Fibroblast of skin of right quadriceps (primary cell): Measurements from ENCODE around the gene PLEKHN1.
"Not testable (repeated sequence)": the region's sequence is repeated elsewhere in the genome, so short reads cannot be mapped to it uniquely, and the experiment has no call there.

Experiments
- DNase-seq: peaks from one replicate; pipeline ENCODE4 v3.0.0-alpha.2; 2013

PLEKHN1 gene

DNA sequence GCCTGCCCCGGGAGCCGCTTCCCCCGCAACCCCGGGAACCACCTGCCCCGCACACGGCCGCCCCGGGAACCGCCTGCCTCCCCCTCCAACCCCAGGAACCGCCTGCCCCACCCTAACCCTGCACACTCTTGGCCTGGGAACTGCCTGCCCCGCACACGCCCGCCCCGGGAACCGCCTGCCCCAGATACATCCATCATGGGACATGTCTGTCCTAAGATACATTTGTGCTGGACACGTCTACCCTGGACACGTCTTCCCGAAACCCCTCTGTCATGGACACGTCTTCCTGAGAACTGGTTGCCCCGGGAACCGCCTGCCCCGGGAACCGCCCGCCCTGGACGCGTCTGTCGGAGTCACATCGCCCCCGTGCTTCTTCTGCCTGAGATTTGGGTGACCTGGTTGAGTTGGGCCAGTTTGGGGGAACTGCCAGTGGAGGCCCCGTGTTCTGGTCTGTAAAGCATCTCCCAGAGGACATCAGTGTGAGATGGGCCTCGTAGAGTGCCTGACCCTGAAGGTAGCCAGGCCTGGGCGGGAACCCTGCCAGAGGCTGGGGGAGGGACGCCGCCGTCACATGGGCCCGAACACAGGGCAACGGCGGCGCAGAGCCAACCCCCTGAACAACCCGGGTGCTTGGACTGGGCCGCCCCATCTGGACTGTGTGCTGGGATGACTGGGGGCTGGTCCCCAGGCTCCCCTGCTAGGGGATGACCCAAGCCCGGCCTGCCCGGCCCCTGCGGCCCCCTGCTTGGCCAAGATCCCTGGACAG lies 12.0 kb downstream of the PLEKHN1 start:
- DNase-seq, result no peak

DNA sequence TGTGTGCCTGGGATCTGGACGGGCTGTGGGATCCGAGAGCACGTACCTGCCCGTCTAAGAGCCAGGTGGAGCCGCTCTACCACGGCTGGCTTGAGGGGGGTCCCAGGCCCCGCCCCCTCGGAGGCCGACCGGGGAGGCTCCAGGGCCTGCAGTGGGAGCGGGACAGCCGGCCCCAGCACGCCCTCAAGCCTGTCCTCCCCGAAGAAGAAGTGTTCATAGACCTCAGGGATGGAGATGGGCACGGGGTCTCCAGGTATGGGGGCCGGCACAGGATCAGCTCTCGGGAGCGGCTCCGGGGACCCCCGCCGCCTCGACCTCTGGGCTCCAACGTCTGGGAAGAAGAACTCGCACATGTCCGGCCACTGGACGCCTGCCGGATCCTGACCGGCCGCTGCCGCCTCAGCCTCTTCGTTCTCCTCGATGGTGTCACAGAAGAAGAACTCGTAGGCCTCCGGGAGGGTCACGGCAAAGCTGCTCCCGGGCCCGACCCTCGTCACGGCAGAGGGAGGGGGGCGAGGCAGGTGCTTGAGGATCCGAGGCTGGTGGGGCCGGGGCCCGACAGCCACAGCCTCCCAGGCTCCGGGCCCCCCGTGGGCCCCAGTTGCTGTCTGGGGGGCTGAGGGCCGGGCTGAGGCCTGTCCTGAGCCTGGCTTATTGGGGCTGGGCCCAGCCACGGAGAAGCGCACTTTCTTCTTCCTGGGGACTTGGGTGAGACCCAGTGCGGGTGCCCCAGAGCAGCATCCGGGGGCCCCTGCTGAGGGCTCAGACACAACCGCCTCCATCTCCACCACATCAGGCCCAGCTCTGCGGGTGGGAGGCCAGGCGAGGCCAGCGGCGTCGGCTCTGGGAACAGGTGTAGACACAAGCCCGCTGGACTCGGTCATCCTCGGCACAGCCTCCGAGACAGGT lies 12.8 kb downstream of the PLEKHN1 start:
- no peak for DNase-seq

DNA sequence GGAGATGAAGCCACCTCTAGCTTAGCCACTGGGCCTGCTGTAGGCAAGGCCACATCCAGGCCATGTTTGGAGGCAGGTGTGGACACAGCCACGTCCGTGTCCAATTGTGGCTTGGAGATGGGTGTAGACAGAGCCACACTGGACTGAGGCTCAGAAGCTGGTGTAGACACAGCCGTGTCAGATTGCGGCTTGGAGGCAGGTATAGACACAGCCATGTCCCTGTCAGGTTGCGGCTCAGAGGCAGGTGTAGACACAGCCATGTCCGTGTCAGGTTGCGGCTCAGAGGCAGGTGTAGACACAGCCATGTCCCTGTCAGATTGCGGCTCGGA lies 13.4 kb downstream of the PLEKHN1 start:
- no peak for DNase-seq

DNA sequence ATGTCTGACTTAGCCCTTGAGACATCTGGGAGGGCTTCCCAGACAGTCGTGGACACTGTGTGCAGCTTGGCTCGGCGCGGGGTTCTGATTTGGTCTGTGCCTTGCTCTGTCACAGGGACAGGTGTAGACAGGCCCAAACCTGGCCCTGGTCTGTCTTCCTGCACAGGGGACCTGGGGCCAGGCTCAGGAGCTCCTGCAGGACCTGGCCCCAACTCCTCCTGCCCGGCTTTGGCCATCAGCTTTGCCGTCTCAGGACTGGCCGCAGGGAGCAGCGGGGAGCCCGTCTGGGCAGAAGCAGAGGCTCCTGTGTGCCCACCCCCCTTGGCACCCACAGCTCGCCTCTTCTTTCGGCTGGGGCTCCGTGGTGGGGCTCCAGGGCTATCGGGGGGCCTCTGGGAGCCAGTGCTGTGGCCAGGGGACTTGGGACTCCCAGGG lies 13.9 kb downstream of the PLEKHN1 start:
- no peak for DNase-seq

DNA sequence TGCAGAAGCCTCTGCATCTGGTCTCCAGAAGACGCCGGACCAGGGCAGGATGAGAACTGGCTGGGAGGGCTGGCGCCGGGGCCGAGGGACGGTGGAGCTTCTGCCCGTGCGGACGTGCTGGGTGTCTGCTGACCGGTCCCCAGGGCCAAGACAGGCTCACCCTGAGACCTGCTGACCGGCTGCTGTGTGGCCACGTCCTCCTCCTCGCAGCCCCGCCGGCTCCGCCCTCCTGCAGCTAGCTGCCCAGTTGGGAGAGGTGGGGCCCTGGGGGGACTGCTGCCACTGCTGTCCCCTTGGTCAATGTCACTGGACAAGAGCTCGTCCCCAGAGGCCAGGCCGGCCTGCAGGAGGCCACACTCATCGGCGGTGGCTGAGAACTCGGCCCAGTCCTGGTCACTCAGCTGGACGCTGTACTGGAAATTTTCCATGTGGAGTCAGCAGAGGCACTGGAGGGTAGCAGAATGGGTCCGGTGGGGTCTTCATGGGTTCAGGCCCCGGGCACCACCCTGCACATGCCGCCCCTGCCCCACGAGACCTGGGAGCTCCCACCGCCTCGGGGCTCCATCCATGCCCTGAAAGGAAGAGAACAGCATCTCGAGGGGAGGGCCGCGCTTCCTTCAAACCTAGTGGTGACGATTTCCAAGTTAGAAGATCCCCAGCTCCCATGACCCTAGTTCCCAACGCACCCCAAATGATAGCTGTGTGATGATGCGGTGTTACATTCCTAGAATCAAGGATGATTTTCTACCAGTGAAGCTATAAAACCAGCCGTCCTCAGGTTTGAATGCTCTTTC lies 14.5 kb downstream of the PLEKHN1 start:
- no peak for DNase-seq

DNA sequence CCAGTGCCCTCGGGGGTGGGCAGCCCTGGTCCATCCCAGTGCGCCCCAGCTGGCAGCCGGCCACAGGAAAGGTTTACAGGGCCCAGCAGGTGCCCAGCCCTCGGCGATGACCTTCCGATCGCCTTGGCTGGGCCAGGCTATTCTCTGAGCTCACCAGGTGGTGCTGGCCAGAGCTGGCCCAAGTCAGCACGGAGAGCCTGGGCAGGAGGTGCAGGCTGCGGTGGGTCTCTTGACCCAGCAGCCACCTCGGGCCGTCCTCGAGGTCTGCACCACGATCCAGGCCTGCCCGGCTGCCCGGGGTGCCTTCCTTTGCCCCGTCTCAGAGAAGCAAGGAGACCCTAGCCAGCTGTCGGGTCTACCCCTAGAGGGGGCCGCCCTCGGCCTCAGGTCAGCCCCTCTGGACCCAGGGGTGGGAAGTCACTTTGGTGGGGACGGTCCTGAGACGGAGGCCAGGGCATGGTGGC lies 15.2 kb downstream of the PLEKHN1 start:
- no peak for DNase-seq

DNA sequence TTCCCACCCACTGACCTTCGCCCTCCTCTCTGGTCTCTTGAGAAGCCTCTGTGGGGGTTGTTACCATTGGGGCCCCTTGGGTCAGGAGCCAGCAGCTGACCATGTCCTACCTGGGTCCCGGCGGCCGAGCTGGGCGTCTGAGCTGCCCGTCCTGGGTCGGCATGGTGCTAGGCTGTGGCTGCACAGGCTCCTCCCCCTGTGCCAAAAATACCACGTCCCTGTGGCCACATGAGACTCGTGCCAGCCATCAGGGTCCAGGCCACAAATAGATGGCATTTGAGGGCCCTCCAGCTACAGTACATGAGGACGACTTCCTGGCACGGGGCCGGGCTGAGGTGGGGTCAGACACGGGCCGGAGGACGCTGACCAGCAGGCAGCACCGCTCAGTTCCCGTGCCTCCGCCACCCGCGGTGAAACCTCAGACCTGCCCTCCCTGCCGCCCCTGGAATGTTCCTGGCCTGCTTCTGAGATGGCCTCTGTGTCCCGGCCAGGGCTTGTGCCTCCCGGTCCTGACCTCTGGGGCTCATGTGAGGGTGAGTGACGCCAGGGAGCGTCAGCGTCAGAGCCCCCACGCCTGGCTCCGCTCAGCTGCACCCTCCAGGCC lies 15.8 kb downstream of the PLEKHN1 start, which contains the start of gene PERM1:
Gene PERM1 (minus strand): TSS at position 139 of the 604 bp plus-strand sequence. CDS start 1,064 bp downstream, outside the sequence.
- no peak for DNase-seq

DNA sequence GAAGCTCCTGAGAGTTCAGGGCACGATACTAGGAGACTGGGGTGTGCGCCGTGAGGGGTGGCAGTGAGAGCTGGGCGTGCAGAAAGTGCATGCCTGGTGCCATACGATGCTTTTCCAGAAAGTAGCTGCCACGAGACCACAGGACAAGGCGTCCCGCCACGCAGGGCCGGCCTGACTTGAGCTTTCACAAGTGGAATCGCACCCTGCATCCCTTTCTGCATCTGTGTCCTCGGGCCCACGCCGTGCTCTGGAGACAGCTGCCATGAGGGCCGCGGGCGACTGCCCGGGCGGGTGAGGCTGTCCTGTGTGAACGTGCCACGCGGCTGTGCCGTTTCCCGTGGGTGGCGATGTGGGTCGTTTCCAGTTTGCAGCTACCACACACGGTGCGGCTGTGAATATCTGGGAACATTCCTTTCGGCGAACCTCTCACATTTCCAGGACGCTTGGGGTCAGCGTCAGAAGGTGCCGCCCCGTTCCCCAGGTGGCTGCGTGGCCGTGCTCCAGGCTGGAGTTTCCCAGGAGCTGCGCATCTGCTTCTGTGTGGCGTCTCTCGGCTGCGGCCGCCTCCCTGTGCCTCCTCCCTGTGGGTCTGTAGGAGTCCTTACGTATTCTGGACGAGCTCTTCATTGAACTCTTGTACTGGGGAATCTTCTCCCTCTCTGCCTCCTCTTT lies 16.6 kb downstream of the PLEKHN1 start:
- no peak for DNase-seq

DNA sequence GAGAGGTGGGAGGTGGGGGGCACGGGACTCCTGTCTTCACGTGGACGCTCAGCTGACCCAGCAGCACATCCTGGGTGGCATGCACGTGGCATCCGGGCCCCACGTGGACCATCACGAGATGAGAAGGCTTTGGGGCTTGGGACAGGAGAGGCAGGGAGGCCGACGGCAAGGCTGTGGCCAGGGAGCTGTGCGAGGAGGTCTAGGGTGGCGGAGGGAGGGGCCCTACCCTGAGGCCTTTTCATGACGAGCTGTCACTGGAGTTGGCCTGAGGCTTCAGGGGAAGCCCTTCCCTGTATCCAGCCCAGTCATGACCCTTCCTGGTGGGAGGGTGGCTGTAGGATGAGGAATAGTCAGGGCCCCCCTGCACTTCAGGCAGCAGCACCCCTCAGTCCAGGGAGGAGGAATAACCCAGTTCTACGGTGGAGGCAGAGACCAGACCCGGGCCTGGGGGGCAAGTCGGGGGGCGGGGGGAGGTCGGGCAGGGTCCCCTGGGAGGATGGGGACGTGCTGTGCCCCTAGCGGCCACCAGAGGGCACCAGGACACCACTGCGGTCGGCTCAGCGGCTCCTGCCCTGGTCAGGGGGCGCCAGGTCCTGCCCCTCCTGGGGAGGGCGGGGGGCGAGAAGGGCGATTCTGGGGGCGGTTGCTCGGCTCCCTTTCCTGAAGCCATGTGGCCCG lies 17.7 kb downstream of the PLEKHN1 start:
- no peak for DNase-seq

DNA sequence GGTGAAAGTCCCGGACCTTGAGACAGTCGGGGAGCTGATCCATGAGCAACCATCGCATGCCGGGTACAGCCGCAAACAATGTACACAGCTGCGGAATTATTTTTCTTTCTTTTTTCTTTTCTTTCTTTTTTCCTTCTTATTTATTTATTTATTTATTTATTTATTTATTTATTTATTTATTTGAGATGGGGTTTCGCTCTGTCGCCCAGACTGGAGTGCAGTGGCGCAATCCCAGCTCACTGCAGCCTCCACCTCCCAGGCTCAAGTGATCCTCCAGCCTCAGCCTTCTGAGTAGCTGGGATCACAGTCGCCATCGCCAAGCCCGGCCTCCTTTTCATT lies 18.2 kb downstream of the PLEKHN1 start:
- no peak for DNase-seq

DNA sequence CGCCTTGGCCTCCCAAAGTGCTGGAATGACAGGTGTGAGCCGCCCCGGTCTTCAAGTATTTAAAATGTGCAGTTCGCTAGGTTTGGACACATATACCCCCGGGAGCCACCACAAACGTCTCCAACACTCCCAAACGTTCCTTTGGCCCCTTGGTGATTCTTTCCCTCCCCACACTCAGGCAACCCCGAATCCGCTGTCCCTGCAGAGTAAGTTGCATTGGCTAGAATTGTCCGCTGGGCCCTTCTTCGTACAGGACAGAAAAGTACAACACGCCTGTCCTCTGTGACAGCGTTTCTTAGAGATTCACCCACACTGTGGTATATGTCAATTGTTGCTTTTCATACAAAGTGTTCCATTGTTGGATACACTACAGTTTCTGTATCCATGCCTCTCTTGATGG lies 18.8 kb downstream of the PLEKHN1 start:
- DNase-seq, result no peak

DNA sequence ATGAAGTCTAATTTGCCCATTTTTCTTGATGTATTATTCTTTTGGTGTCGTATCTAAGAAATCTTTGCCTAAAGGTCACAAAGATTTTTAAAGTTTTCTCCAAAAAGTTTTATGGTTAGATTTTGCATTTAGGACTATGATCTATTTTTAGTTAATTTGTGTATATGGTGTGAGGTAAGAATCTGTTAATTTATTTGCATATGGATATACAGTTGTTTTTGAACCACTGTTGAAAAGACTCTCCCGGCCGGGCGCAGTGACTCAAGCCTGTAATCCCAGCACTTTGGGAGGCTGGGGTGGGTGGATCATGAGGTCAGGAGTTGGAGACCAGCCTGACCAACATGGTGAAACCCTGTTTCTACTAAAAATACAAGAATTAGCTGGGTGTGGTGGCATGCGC lies 21.8 kb downstream of the PLEKHN1 start:
- not testable (repeated sequence) for DNase-seq

DNA sequence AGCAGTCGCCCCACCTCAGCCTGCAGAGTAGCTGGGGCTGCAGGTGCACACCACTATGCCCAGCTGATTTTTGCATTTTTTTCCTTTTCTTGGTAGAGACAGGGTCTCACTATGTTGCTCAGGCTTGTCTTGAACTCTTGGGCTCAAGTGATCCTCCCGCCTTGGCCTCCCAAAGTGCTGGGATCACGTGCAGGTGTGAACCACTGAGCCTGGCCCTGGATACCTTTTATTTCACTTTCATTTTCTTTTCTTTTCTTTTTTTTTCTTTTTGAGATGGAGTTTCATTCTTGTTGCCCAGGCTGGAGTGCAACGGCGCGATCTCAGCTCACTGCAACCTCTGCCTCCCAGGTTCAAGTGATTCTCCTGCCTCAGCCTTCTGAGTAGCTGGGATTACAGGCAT lies 25.0 kb downstream of the PLEKHN1 start:
- DNase-seq, result not testable (repeated sequence)

DNA sequence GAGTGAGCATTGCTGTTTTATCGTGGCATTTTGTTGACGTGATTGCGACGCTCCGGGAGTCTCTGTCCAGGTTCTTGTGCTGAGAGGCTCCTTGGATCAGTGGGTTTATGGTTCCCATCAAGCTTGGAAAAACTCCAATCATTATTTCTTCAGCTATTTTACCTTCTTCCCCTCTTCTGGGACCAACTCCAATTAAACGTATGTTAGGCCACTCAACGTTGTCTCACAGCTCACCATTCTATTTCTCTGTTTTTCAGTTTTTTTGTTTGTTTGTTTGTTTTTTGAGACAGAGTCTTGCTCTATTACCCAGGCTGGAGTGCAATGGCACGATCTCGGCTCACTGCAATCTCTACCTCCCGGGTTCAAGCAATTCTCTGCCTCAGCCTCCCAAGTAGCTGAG lies 25.6 kb downstream of the PLEKHN1 start:
- no peak for DNase-seq

DNA sequence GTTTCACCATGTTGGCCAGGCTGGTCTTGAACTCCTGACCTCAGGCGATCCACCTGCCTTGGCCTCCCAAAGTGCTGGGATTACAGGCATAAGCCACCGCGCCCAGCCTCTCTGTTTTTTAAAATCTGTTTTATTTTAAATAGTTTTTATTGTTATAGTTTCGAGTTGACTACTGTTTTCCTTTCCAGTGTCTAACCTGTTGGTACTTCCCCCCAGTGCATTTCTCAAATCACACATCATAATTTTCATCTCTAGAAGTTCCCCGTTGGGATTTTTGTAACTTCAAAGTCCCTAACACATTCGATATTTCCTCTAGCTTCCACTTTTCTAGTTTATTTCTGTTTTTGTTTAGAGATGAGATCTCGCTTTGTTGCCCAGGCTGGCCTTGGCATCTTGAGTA lies 26.1 kb downstream of the PLEKHN1 start:
- no peak for DNase-seq

DNA sequence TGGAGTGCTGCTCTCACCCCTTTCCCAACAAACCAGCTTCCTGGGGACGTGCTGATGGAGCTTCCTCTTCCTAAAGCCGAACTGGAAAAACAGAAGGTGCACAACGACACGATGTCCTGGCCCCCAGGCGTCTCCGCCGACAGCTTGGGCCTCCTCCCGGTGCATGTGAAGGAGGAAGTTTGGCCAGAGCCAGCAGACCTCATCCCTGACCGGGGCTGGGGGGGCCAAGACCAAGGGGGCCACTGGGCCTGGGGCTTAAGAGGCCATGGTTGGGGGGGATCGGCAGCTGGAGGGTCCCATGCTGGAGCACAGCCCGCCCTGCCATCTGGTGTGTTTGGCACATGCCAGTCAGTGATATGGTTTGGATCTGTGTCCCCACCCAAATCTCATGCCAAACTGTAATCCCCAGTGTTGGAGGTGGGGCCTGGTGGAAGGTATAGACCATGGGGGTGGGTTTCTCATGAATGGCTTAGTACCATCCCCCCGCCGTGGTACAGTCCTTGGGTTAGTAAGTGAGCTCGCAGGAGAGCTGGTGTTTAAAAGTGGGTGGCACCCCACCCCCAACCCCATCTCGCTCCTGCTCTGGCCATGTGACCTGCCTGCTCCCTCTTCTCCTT lies 27.2 kb downstream of the PLEKHN1 start:
- no peak for DNase-seq

DNA sequence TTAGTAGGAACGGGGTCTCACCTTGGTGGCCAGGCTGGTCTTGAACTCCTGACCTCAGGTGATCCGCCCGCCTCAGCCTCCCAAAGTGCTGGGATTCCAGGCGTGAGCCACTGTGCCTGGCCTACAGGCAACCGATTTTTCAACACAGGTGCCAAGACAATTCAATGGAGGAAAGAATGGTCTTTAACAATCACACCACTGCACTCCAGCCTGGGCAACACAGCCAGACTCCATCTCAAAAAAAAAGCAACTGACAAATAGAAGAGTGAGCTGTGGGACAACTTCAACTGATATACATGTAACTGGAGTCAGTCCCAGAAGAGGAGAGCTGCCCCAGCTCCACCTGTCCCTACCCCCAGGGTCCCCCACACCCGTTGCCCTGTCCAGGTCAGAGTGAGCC lies 28.3 kb downstream of the PLEKHN1 start:
- not testable (repeated sequence) for DNase-seq

DNA sequence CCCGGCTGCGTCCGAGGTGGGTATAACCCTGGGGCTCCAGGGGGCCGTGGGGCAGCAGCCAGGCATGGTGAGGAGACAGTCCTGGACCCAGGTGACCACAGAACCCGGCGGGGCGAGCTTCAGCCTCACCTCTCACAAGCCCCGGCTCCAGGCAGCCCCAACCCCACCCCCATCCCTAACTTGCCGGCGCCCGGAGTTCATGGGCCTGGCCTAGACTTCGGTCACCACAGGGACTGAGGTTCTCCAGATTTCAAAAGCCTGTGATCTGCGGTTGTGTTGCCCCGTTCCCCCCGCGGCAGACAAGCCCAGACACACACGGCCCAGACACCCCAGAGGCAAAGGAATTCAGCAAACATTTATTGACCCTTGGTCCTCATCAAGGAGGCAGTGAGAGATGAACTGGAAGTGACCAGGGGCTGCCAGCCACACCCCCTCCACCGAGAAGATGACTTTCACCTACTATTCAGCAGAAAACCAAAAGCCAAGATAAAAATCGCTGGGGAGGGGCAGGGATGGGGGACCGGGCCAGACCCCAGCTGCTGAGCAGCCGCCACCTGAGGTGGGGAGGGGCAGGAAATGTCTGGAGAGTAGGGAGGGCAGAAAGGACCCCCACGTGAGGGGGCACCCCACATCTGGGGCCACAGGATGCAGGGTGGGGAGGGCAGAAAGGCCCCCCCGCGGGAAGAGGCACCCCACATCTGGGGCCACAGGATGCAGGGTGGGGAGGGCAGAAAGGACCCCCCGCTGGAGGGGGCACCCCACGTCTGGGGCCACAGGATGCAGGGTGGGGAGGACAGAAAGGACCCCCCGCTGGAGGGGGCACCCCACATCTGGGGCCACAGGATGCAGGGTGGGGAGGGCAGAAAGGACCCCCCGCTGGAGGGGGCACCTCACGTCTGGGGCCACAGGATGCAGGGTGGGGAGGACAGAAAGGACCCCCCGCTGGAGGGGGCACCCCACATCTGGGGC lies 29.7 kb downstream of the PLEKHN1 start:
- no peak for DNase-seq

DNA sequence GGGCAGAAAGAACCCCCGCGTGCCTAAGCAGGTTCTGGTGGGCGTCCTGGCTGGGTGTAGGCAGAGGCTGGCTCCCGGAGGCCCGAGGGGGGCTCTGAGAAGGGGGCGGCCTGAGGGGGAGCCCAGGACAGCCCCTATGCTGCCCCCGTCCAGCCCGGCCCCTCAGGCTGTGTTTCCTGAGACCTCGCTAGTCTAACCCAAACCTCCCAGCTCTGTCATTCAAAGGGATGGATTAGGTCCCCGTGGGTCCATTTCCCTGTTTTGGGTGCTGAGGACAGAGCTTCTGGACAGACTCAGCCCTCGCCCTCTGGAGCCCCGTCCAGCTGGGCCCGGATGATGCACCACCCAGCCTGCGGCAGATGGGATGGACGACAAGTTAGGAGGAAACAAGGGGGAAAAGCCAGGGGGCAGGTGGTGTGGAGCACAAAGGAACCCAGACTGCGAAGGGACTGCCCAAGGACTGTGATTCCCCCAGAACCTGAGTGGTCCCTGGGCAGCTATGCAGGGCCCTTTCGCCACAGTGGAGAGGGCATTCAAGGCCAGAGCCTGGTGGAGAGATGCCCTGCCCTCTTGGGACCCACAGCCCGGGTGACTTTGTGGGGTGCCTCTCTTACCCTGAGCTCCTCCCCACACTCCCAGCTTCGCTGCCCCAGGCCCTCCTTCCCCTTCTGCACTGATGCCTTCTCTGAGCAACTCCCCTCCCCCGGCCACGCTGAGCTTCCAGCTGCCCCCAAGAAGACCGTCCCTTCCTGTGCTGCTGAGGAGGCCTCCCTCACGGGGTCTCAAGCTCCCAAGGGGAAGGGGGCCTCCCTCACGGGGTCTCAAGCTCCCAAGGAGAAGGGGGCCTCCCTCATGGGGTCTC lies 30.8 kb downstream of the PLEKHN1 start:
- DNase-seq, result no peak
